HL-60/S4 (cell line): Measurements from ENCODE around the gene CHD1L.
"Not testable (repeated sequence)": the region's sequence is repeated elsewhere in the genome, so short reads cannot be mapped to it uniquely, and the experiment has no call there.

ENCODE experiments used
- in situ Hi-C: fragments of 300-500 bp; cut with MboI; formaldehyde crosslinking; loops from 2 replicates; pipeline ENCODE4 v1.14.3; 2022; ENCODE audit warnings: low sequenced_read_pairs

The CHD1L gene

DNA sequence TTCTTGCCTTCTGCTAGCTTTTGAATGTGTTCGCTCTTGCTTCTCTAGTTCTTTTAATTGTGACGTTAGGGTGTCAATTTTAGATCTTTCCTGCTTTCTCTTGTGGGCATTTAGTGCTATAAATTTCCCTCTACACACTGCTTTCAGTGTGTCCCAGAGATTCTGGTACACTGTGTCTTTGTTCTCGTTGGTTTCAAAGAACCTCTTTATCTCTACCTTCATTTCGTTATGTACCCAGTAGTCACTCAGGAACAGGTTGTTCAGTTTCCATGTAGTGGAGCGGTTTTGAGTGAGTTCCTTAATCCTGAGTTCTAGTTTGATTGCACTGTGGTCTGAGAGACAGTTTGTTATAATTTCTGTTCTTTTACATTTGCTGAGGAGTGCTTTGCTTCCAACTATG, 11.5 kb upstream of the CHD1L start:
- in situ Hi-C loops = not testable (repeated sequence)

GRCh38 chr1:147233903-147234302, 8.6 kb upstream of the CHD1L start:
- in situ Hi-C loops = not testable (repeated sequence)

- in situ Hi-C loops = no loop called here
Observed at GRCh38 chr1:147235822-147236221, 6.7 kb upstream of the CHD1L start.

GRCh38 chr1:147236448-147236847, 6.0 kb upstream of the CHD1L start:
- in situ Hi-C loops = no loop called here

GRCh38 chr1:147236959-147237791, 5.3 kb upstream of the CHD1L start:
- in situ Hi-C loops = no loop called here

- in situ Hi-C loops = no loop called here
Observed at GRCh38 chr1:147238053-147238902, 4.2 kb upstream of the CHD1L start.

DNA sequence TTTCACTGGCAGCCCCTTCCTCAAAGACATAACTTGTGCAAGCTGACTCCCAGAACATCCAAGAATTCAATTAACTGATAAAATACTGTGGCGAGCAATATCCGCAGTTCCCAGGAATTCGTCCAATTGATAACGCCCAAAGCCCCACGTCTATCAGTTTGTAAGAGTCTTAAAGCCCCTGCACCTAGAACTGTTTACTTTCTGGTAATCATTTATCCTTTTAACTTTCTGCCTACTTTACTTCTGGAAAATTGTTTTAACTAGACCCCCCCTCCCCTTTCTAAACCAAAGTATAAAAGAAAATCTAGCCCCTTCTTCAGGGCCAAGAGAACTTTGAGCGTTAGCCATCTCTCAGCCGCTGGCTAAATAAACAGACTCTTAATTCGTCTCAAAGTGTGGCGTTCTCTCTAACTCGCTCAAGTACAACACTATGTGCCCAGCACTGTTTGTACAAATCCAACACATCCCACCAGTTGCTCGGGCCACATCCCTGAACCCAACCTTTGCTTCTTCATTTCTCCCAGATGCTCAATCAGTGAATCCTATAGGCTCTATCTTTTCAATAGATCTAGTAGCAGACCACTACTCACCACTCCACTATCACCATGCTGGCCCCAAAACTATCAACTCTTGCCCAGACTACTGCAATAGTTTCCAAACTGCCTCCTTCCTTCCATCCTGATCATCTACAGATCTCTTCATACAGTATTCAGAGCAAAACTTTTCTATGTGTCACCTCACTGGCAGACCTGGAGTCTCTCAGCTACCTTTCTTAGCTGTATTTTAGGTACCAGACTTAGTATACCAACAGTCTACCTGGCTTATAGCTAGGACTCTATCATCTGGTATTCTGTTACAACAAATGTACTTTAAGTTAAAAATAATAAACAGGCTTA, 3.3 kb upstream of the CHD1L start:
- in situ Hi-C loops = no loop called here

- in situ Hi-C loops = not testable (repeated sequence)
Observed at GRCh38 chr1:147240131-147240721, 2.3 kb upstream of the CHD1L start.

DNA sequence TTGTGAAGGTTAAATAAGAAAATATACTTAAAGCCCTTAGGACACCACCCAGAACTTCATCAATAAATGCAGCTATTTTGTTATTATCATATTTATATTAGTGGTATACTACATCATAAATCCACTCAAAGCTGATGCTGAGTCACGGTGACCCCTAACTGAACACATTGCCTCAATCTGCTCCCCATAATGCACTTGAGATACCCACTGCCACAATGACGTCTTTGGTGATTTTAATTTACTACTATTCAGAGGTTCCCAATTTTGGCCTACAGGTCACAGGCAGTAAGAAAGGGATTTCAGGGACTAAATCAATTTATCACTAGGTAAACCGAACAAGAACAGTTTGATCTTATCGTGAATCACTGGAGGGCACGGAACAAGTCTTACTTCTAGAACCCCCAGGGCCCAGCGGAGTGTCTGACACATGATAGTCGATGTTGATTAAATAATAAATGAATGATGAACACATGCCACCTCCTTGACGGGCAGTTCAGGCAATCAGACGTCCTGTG, 493 bp upstream of the CHD1L start:
- in situ Hi-C loops = no loop called here

GRCh38 chr1:147243228-147243685, 773 bp downstream of the CHD1L start:
- in situ Hi-C loops = no loop called here

DNA sequence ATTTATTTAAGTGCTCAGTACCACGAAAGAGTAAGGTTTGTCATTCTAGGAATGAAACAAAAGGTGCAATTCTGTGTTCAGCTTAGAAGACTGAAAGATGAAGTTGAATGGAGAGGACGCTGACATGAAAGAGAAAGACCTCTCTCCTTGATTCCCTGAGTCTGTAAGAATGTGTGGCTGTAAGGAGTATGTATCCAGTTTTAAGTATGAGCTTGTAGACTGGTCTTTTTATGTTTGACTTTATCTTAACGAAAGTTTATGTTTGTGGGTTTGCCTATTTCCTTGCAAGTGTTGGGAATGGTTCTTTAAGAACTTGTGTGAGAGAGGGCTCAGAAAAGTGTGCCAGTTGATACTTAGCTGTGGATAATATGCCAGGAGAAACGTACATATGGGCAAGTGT, 1.4 kb downstream of the CHD1L start:
- in situ Hi-C loops = no loop called here

DNA sequence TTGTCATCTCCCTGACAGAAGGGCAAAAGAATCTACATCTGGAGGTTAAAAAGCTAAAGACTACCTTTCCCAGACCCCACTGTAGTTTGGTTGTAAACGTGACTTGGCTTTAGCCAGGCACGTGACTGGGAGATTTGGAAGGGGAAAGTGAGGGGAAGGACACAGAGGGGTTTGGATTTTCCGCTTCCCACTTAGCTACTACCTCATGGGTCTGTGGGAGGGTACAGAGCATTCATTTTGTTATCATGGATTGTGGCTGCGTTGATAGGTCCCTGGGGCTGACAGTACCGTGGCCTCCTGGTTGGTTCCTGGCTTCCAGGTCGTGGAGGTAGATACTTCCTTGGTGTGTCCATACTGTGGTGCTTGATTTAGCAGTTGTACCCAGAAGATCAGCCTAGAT, 2.6 kb downstream of the CHD1L start:
- in situ Hi-C loops = no loop called here

GRCh38 chr1:147245586-147246021, 3.1 kb downstream of the CHD1L start:
- in situ Hi-C loops = no loop called here

GRCh38 chr1:147246044-147246690, 3.7 kb downstream of the CHD1L start:
- in situ Hi-C loops = no loop called here

DNA sequence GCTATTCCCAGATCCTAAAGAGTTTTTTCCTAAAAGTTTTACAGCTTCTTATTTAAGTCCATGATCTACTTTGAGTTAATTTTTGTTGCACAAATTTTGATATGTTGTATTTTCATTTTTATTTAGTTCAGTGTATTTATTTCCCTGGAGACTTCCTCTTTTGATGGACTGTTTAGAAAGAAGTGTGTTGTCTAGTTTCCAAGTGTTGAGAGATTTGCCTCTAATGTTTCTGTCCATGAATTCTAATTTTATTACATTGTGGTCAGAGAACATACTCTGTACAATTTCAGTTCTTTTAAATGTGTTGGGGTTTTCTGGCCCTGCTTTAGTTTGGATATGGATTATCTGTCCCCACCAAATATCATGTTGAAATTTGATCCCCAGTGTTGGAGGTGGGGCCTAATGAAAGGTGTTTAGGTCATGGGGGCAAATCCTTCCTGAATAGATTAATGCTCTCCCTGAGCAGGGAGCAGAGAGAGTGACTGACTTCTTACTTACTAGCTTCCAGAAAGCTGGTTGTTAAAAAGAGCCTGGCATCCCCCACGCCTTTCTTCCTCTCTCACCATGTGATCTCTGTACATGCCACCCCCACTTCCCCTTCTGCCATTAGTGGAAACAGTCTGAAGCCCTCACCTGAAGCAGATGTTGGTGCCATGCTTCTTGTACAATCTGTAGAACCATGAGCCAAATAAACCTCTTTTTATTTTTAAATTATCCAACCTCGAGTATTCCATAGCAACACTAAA, 4.6 kb downstream of the CHD1L start:
- in situ Hi-C loops = no loop called here

- in situ Hi-C loops = no loop called here
Observed at GRCh38 chr1:147247656-147248238, 5.3 kb downstream of the CHD1L start.

DNA sequence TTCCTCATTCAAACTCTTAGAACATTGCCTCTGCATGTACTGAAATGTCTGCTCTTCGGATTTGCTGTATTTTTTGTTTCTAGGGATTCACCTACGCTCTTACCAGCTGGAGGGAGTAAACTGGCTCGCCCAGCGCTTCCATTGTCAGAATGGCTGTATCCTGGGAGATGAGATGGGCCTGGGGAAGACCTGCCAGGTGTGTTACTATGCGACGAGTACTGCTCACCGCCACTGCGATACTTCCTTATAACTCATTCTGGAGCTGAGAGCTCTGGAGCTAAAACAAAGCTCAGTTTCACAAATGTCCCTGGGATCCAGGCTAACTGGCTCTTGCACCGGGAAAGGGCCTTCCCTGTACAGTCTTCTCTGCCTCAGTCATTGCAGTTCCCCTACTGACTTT, 10.1 kb downstream of the CHD1L start:
- in situ Hi-C loops = no loop called here

GRCh38 chr1:147260956-147261355, 18.5 kb downstream of the CHD1L start:
- in situ Hi-C loops = no loop called here
